ENCODE measurements around the gene BTBD19. TPM values are rescaled to one million over a fixed set of nuclear protein-coding genes. Genes with fewer than 3 reads are reported as not detected.
A peak's percentile ranks its signal among the peaks of the same experiment; 100 is the strongest.
"Not testable (repeated sequence)": the region's sequence is repeated elsewhere in the genome, so short reads cannot be mapped to it uniquely, and the experiment has no call there.

The BTBD19 gene
- total RNA-seq, 2 donors from 2014 or later = 13.5 to 22.2 TPM

DNA sequence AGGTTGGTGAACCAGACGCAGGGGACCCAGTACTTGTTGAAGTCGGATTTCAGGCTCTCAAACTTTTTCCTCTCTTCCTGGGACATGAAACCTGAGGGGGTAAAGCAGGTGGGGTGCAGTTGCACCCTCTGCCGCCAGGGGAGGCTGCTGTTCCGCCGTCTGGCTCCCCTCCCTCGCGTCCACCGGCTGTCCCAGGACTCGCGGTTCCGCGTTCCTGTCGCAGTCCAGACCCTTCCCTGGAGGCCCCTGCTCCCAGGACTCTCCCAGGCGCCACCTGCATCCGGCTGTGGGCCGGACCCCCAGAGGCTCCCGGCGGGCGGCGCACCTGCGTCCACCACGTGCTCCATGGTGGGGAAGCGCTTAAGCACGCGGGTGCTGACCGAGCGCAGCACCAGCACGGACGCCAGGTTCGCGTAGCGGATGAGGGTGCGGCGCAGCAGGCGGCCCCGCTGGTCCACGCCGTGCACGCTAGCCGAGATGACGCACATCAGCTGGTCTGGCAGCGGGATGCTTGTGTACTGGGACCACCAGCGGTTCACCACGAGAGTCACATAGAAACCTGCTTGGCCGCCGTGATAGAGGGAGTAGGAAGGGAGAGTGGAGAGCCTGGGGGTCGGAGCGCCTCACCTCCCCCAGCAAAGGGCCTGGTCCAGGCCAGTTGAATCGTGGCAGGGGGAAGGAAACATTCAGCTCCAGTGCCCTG is 22.0 kb upstream of the BTBD19 start:
- intact Hi-C loops (cut with DNase I) = loop anchor here in 1 of 2 donors (10.0 kb wide), 2 partner anchors 49 to 219 kb away; no protein-coding TSS in a partner anchor
- peak; percentile 88 for DNase-seq (ENCODE audit: low spot score)

DNA sequence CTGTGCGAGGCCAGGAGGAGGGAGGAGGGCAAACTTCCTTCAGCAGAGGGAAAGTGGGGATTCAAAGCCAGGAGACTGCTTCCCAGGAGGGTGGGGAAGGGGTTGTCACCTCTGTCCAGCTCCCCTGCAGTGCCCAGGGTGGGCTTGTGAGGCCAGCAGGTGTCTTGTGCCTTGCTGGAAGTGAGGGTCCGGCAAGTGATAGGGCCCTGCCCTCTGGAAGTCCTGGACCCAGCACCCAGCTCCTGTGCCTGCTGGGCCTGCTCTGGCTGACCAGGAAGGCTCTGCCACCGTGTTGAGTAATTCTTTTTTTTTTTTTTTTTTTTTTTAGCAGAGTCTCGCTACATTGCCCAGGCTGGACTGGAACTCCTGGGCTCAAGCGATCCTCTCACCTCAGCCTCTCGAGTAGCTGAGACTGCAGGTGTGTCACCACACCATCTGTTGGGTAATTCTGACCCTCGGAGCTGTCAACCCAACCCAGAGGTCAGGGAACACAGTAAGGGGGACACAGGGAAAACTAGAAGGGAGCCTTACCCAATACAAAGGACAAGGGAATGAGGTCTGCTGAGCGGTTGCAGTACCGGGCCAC is 21.4 kb upstream of the BTBD19 start:
- peak; percentile 55 for DNase-seq (ENCODE audit: low spot score)
- intact Hi-C loops (cut with DNase I) = loop anchor here in 1 of 2 donors (10.0 kb wide), 2 partner anchors 48 to 218 kb away; no protein-coding TSS in a partner anchor

DNA sequence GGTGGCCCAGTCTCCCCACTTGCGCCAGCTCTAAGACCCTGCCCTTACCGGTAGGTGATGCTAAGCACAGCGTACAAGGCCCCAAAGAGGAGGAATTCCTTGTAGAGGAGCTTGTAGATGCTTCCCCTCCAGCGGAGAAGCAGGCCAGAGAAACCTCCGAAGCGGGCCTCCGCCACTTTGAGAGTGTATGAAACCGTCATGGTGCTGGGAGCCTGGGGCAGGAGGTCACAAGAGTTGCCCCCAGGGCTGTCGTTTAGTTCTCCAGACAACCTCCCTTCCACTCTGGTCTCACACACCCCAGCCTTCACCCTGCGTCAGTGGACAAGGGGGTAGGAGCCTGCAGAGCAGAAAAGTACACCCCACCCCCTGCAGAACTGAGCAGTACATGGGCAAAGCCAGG is 20.8 kb upstream of the BTBD19 start:
- peak; percentile 75 for DNase-seq (ENCODE audit: low spot score)
- intact Hi-C loops (cut with DNase I) = loop anchor here in 1 of 2 donors (10.0 kb wide), 2 partner anchors 47 to 217 kb away; no protein-coding TSS in a partner anchor

DNA sequence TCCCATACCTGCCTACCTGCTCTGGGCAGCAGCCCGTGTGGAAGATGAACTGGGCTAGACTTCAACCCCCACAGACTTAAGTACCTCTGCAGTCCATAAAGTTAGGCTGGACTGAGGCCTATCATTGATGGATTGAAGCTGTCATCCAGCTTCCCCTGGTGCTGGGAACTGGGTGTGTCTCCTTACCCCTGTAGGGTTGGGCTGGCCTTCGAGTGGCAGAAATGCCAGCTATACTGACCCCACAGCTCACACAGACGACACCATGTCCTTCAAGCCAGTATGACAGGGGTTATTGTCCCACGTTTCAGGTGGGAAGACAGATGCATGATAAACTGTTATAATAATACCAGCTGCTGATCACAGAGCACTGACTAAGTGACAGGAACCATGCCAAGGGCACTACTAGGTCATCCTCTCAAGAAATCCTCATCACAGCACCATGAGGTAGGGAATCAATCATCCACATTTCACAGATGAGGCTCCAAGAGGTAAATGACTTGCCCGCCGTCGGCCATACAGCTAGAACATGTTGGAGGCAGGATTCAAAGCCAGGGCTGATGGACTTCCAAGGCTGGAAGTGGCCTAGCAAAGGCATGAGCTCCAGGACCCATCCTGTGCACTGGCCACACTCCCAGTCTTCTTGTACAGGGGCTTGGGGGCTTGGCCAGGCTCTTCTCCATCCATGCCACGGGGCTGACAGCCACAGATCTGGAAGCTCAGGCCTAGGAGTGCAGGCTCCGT is 20.0 kb upstream of the BTBD19 start, which contains the start of gene BEST4:
TSS of gene BEST4 (minus strand) at position 51 of the 741 bp plus-strand sequence. CDS start 465 bp downstream, outside the sequence.
- peak; percentile 64 for DNase-seq (ENCODE audit: low spot score)
- intact Hi-C loops (cut with DNase I) = loop anchor here in 1 of 2 donors (10.0 kb wide), 2 partner anchors 47 to 217 kb away; no protein-coding TSS in a partner anchor

DNA sequence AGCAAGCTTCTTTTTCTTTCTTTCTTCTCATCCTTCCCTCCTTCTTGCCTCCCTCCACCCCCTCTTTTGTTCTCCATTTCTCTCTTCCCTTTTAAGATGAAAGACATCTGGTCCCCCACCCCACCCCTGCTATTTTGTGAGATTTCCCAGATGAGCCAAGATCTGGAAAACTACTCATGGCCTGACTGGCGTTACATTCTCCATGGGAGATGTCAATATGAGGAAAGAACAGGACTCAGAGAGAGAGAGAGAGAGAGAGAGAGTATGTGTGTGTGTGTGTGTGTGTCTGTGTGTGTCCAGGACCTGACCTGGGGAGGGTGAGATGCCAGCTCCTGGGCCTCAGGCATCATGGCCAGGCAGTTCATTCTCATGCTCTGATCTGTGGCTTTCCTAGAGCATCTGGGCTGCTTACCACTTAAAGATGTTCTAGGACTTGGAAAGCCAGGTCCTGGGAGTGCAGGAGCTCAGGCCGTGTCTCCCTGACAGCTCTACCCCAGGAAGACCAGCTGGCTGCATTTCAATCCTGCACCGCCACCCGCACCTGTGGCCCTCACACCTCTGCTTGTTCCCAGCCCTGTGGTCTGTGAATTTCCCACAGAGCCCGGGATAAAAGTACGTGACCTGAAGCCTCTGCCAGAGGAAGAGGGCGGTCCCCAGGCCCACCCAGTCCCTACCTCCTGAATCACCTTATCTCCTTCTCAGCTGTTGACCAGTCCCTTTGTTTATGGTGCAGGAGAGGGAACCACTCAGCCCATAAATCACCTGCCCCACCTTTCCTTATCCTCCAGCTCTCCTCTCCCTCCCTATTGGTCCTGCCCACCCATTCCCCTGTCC is 17.1 kb upstream of the BTBD19 start:
- peak; percentile 55 for DNase-seq (ENCODE audit: low spot score)
- intact Hi-C loops (cut with DNase I) = loop anchor here in 1 of 2 donors (5.0 kb wide), 1 partner anchor 51 kb away; the partner anchor contains the start of gene PTCH2

DNA sequence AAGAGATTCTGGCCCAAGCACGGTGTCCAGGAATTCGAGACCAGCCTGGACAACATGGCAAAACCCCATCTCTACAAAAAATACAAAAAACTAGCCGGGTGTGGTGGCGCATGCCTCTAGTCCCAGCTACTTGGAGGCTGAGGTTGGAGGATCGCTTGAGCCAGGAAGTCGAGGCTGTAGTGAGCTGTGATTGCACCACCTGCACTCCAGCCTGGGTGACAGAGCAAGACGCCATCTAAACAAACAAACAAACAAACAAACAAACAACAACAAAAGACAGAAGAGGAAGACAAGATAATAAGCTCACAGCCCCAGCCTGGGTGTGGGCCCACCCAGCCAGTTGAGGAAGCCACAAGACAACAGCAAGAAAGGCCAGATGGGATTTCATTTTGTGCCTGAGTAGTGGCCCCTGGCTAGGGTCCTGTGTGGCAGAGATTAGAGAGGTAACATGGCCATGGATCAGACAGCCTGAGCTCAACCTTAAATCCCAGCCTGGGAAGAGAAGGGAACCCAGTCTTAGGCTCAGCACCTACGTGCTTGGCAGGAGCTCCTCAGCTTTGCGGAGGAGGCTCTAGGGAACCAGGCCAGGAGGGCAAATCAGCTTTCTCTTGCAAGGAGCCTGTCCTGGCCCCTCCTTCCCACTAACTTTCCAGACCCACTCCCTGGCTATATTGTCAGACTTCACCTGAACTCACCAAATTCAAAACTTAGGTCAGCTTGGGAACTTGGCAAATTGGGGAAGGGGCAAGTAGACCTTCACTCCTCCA is 15.4 kb upstream of the BTBD19 start:
- intact Hi-C loops (cut with DNase I) = loop anchor here in 1 of 2 donors (5.0 kb wide), 1 partner anchor 49 kb away; the partner anchor contains the start of gene PTCH2

DNA sequence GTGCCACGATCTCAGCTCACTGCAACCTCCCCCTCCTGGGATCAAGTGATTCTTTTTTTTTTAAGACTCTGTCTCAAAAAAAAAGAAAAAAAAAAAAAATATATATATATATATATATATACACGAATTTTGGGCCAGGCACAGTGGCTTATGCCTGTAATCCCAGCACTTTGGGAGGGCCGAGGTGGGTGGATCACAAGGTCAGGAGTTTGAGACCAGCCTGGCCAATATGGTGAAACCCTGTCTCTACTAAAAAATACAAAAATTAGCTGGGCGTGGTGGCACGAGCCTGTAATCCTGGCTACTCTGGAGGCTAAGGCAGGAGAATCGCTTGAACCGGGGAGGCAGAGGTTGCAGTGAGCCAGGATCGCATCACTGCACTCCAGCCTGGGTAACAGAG is 10.4 kb upstream of the BTBD19 start:
- intact Hi-C loops (cut with DNase I) = not testable (repeated sequence)

More for the DNA sequence above, 15.4 kb upstream of the BTBD19 start:
- peak; percentile 46 for DNase-seq (ENCODE audit: low spot score)

DNA sequence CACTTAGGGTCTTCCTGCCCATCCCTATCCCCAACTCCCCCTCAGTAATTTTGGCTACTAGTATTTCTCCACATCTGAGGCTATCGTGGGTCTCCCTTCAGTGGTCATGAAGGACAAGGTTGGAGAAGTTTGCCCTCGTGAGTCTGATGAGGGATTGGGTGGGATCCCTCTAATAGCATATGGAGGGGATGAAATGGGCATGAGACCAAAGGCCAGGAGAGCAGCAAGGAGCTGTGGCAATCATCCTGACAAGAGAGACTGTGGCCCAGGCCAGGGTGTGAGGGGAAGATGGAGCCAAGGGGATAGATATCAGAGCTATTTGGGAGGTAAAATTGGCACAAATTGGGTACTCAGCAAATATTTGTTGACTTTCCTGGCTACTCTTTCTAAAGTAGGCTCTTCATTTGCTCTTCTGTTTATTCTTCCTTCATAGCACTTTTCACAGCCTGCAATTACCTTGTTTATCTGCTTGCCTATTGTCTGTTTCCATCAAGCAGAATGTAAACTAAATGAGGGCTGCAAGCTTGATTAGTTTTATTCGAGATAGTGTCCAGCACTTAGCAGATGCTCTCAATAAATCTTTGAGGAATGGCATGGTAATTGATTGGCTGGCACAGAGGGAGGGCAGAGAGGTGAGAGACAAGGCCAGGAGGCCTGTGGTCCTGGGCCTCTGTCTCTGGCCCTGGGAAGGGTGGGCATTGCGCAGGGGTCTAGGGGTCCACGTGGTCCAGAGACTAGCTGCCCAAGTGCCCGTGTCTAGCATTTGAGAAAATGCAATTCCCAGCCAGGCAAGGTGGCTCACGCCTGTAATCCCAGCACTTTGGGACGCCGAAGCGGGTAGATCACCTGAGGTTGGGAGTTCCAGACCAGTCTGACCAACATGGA is 9.6 kb upstream of the BTBD19 start:
- DNase-seq (ENCODE audit: low spot score) = peak; percentile 79
- intact Hi-C loops (cut with DNase I) = no loop called here

More for the DNA sequence above, 10.4 kb upstream of the BTBD19 start:
- DNase-seq (ENCODE audit: low spot score) = peak; percentile 29

DNA sequence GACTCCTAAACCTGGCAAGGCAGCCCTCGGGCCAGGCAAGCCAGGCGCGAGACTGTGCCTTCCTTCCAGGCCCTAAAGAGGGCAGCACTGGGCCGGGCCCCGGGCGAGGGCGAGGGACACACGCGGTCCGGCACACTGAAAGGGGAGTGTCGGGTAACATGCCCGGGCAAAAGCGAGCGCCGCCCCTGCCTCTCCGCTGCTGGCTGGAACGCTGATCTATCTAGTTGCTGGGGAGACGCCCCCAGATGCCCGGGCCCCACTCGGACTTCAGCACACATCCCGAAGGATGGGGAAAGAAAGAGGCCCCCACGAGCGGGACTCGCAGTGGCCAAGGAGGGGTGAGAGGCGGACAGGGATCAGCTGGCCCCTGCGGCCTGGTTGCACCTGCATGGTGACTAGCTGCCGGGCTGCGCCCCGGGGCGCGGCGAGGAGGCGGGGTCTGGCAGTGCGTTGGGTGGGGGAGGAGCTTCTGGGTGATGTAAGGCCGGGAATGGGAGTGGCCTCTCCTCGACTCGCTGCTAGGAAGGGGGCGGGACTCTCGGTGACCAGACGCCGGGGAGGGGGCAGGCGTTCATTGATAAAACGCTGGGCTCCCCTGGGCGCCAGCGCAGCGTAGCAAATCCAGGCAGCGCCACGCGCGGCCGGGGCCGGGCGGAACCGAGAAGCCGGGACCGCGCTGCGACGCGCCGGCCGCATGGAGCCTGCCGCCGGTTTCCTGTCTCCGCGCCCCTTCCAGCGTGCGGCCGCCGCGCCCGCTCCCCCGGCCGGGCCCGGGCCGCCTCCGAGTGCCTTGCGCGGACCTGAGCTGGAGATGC is 8.3 kb upstream of the BTBD19 start, which contains the start of gene PLK3:
TSS of gene PLK3 (plus strand) at position 608 of the 815 bp plus-strand sequence. CDS start at position 695, 87 bp downstream.
- DNase-seq (ENCODE audit: low spot score) = peak; percentile 99
- intact Hi-C loops (cut with DNase I) = no loop called here

DNA sequence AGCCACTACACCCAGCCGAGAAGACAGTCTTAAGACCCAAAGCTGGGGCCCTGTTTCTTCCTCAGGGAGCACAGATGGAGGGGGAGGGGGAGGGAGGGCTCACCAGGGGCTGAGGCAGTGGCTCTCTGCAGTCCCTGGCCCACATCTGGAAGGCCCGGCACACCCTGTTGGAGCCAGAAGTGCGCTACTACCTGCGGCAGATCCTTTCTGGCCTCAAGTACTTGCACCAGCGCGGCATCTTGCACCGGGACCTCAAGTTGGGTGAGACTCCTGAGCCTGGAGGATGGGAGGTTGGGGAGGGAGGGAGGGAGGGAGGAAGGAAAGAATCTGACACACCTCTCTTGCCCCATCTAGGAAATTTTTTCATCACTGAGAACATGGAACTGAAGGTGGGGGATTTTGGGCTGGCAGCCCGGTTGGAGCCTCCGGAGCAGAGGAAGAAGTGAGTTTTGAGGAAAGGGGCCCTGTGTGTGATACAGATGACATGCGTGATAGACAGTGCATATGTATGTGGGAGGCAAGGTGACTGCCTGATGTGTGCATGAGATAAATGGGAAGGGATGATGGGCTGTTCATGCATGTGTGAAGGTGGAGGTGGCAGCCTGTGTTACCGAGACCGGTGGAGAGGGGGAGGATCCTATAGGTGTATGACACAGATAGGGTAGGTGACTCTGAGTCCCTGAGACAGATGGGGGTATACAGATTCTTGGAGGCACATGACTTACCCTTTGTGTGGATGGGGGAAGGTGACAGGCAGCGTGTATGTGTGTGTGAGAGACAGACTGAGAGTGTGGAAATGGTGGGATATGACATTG is 6.6 kb upstream of the BTBD19 start:
- peak; percentile 80 for DNase-seq (ENCODE audit: low spot score)
- intact Hi-C loops (cut with DNase I) = no loop called here

DNA sequence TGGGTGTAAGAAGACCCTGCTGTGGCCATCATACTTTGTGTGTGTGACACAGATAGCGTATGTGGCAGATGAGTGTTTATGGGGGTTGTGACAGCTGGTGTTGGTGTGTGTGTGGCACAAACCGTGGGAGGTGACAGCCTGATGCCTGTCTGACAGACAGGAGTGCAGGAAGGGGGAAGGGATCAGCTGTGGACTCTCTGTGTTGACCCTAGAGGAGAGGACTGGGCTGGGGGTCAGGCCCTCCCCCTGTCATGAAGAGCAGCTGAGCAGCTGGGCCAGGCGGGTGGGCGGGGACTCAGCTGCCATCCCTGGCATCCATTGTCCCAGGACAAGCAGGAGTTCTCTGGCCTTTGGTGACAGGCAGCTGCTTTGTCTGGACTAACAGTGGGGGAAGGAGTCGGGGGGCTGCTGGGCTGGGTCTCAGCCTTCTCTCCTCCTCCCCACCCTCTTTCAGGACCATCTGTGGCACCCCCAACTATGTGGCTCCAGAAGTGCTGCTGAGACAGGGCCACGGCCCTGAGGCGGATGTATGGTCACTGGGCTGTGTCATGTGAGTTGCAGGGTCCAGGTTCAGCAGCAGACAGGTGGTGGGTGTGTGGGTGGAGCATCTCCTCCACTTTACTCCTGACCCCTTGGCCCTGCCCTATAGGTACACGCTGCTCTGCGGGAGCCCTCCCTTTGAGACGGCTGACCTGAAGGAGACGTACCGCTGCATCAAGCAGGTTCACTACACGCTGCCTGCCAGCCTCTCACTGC is 5.8 kb upstream of the BTBD19 start:
- intact Hi-C loops (cut with DNase I) = no loop called here
- peak; percentile 74 for DNase-seq (ENCODE audit: low spot score)

DNA sequence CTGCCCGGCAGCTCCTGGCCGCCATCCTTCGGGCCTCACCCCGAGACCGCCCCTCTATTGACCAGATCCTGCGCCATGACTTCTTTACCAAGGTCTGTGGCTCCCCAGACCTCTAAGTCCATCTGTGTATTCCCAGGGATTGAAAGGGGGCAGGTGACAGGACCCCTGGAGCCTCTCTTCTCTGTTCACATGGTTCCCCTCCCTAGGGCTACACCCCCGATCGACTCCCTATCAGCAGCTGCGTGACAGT is 5.3 kb upstream of the BTBD19 start:
- intact Hi-C loops (cut with DNase I) = no loop called here
- DNase-seq (ENCODE audit: low spot score) = no peak

DNA sequence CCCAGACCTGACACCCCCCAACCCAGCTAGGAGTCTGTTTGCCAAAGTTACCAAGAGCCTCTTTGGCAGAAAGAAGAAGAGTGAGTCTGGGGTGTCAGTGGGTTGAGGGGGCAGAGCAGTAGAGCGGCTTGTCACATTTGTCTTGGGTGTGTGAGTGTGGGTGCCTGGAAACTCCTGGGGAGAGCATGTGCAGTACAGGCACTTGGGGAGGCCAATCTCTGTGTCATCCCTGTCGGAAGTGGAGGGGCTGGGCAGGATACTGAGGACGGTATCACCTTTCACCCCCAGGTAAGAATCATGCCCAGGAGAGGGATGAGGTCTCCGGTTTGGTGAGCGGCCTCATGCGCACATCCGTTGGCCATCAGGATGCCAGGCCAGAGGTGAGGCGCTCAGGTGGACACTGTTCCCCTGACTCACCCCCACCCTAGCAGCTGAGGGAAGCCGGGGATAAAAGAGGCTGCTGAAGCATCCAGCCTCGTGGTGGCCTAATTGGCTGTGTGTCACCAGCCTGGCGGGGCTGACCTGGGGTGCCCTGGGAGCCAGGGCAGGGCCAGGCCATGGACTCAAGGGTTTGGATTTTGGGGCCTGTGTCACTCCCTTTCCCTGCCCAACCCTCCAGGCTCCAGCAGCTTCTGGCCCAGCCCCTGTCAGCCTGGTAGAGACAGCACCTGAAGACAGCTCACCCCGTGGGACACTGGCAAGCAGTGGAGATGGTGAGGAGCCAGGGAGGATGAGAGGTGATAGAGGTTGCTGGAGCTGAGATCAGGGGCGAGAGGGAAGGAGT is 4.8 kb upstream of the BTBD19 start:
- intact Hi-C loops (cut with DNase I) = no loop called here
- DNase-seq (ENCODE audit: low spot score) = peak; percentile 78

DNA sequence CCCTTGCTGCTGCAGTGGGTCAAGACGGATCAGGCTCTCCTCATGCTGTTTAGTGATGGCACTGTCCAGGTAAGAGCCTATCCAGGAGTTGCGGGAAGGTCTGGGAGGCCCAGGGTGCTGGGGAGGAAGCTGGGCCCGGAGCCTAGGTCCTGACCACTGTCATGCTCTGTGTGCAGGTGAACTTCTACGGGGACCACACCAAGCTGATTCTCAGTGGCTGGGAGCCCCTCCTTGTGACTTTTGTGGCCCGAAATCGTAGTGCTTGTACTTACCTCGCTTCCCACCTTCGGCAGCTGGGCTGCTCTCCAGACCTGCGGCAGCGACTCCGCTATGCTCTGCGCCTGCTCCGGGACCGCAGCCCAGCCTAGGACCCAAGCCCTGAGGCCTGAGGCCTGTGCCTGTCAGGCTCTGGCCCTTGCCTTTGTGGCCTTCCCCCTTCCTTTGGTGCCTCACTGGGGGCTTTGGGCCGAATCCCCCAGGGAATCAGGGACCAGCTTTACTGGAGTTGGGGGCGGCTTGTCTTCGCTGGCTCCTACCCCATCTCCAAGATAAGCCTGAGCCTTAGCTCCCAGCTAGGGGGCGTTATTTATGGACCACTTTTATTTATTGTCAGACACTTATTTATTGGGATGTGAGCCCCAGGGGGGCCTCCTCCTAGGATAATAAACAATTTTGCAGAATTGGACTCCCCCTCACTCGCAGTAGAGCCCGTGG is 2.9 kb upstream of the BTBD19 start:
- DNase-seq (ENCODE audit: low spot score) = peak; percentile 84
- intact Hi-C loops (cut with DNase I) = no loop called here

All from posterior vena cava (tissue), 2 donors.